ENCODE measurements around the gene YPEL2.

Gene YPEL2

DNA sequence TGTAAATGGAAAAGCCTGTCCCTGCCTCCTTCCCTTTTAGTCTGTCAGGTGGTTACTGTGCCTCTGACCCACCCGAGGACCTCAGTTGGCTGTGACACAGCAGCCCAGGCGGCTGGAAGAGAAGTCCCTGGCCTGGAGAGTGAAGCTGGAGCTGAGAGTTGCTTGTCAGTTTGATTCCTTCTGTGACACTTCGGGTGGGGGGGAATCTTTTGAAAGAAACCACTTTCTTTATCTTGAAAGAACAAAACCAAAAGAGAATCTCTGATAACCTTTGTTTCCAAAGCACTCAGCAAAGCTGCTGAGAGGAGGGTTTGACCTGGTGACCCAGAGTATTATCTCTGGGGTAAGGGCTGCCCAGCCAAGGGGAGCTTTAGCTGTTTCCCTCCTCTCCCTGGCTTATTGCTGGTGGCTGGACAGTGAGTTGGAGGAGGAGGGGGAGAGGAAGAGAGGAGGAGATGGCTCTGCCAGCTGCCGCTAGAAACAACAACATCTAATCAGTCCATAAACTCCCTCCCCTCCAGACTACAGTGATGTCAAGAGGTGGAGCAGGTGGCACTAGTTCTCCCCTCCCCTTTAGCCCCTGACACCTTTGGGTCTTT is 34.0 kb downstream of the YPEL2 start:
- no peaks in the 10 kb centered on the region for H3F3A ChIP-seq (ENCODE audit: control insufficient read depth, insufficient read depth)
- H3K27me3 ChIP-seq (ENCODE audit: control insufficient read depth, low read length) = no peaks in the 10 kb centered on the region
- H3K9me2 ChIP-seq (replicated peaks; ENCODE audit: control insufficient read depth, low read length) = no peaks in the 10 kb centered on the region
- H3K79me2 ChIP-seq (ENCODE audit: control insufficient read depth, low read length) = no peaks in the 10 kb centered on the region
- H3K4me1 ChIP-seq (ENCODE audit: control insufficient read depth, low read length) = peaks cover 55% of the 10 kb centered on the region
- peak overlapping the region; percentile 12 for H3K4me2 ChIP-seq (ENCODE audit: low read length)
- no peak overlapping the region for H3K4me3 ChIP-seq (ENCODE audit: low read length)
- no peaks in the 10 kb centered on the region for H3K9me3 ChIP-seq (ENCODE audit: control insufficient read depth, insufficient read depth, low read length)
- no peaks in the 10 kb centered on the region for H4K20me1 ChIP-seq (ENCODE audit: control insufficient read depth, insufficient read depth, low read depth, low read length)
- no peak for TF ChIP-seq EZH2phosphoT487 (IDR thresholded peaks at IDR 0.05; ENCODE audit: borderline replicate concordance, low read length)
- TF ChIP-seq, protein P1, sequence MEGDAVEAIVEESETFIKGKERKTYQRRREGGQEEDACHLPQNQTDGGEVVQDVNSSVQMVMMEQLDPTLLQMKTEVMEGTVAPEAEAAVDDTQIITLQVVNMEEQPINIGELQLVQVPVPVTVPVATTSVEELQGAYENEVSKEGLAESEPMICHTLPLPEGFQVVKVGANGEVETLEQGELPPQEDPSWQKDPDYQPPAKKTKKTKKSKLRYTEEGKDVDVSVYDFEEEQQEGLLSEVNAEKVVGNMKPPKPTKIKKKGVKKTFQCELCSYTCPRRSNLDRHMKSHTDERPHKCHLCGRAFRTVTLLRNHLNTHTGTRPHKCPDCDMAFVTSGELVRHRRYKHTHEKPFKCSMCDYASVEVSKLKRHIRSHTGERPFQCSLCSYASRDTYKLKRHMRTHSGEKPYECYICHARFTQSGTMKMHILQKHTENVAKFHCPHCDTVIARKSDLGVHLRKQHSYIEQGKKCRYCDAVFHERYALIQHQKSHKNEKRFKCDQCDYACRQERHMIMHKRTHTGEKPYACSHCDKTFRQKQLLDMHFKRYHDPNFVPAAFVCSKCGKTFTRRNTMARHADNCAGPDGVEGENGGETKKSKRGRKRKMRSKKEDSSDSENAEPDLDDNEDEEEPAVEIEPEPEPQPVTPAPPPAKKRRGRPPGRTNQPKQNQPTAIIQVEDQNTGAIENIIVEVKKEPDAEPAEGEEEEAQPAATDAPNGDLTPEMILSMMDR (IDR thresholded peaks at IDR 0.05; ENCODE audit: low read depth, low read length, poor library complexity, severe bottlenecking) = no peak
- no peaks in the 10 kb centered on the region for H3K36me3 ChIP-seq (ENCODE audit: control insufficient read depth, low read length)
- no peak overlapping the region for H3K27ac ChIP-seq (ENCODE audit: low read depth, low read length)

DNA sequence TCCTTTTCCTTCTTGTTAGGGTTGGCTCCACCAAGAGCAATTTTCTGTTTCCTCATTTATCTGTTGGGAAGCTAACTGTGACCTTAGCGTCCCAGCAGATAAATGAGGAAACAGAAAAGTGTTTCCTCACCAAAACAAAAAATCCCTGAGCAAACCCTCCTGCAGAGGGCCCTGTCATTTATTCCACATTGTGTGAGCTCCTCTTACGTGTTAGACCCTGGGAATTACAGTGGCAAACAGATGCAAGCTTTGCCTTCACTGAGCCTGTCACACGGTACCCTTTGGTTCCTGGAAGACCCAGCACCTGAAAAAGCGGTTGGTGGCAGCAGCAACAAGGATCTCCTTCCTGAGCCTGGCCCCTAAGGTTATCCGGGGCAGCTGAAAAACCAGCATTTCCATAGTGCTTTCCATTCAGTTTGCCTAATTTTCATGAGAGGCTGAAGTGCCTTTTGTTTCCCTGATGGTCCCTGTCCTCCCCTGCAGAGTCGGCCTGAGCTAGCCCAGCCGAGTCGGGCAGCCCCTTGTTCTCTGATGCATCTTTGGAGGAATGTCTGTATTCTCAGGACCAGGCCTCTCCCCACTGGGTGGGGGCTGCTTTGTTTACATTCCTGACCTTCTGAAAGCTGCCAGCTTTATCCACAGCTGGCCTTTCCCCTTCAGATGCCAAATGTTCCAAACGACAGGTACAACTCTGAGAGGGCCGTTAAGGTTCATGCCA is 34.7 kb downstream of the YPEL2 start:
- peaks cover 58% of the 10 kb centered on the region for H3K4me1 ChIP-seq (ENCODE audit: control insufficient read depth, low read length)
- no peaks in the 10 kb centered on the region for H3K27me3 ChIP-seq (ENCODE audit: control insufficient read depth, low read length)
- no peaks in the 10 kb centered on the region for H4K20me1 ChIP-seq (ENCODE audit: control insufficient read depth, insufficient read depth, low read depth, low read length)
- H3K4me2 ChIP-seq (ENCODE audit: low read length) = peak overlapping the region; percentile 12
- H3K9me2 ChIP-seq (replicated peaks; ENCODE audit: control insufficient read depth, low read length) = no peaks in the 10 kb centered on the region
- H3K79me2 ChIP-seq (ENCODE audit: control insufficient read depth, low read length) = no peaks in the 10 kb centered on the region
- H3K27ac ChIP-seq (ENCODE audit: low read depth, low read length) = no peak overlapping the region
- H3K9me3 ChIP-seq (ENCODE audit: control insufficient read depth, insufficient read depth, low read length) = no peaks in the 10 kb centered on the region
- H3K4me3 ChIP-seq (ENCODE audit: low read length) = no peak overlapping the region
- no peaks in the 10 kb centered on the region for H3K36me3 ChIP-seq (ENCODE audit: control insufficient read depth, low read length)
- TF ChIP-seq, protein P1 (IDR thresholded peaks at IDR 0.05; ENCODE audit: low read depth, low read length, poor library complexity, severe bottlenecking) = no peak
- no peak for TF ChIP-seq EZH2phosphoT487 (IDR thresholded peaks at IDR 0.05; ENCODE audit: borderline replicate concordance, low read length)
- H3F3A ChIP-seq (ENCODE audit: control insufficient read depth, insufficient read depth) = no peaks in the 10 kb centered on the region

DNA sequence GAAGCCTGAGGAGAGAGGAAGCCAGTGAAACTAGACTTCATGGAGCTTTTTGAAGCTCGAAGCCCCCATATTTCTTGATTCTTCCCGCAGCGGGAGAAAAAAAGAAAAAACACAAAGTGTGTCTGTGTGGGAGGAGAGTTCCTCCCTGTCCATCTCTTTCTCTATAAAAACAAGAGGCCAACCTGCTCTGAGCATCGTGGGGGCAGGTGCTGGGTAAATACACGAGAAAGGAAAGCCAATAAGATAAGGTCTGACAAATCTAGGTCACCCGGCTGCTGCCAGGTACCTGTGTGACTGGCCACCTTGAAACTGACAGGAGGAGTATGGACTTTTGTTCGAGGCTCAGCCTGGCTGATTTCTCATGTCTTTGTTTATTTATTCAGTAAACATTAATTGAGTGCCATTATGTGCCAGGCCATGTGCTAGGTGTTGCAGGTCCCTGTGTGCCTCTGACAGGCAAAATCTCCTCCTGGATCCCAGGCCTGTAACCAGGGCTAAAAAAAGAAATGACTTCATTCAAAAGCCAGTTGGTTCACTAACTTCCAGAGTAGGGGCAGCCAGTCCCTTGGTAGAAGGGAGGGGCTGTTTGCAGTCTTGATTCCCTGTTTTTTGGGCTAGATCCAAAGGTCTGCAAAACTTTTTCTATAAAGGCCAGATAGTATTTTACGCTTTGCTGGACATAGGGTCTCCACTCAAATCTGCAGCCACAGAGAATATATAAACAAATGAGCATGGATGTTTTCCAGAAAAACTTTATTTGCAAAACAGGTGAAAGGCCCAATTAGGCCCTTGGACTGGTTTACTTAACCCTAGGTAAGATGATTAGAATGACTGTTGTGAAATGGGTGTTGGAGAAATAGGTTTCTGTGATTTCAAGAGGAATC is 35.6 kb downstream of the YPEL2 start:
- no peaks in the 10 kb centered on the region for H3K27me3 ChIP-seq (ENCODE audit: control insufficient read depth, low read length)
- H3K4me2 ChIP-seq (ENCODE audit: low read length) = no peak overlapping the region
- no peaks in the 10 kb centered on the region for H3K9me3 ChIP-seq (ENCODE audit: control insufficient read depth, insufficient read depth, low read length)
- H3K27ac ChIP-seq (ENCODE audit: low read depth, low read length) = no peak overlapping the region
- no peaks in the 10 kb centered on the region for H3F3A ChIP-seq (ENCODE audit: control insufficient read depth, insufficient read depth)
- no peaks in the 10 kb centered on the region for H3K79me2 ChIP-seq (ENCODE audit: control insufficient read depth, low read length)
- no peaks in the 10 kb centered on the region for H3K36me3 ChIP-seq (ENCODE audit: control insufficient read depth, low read length)
- peaks cover 58% of the 10 kb centered on the region for H3K4me1 ChIP-seq (ENCODE audit: control insufficient read depth, low read length)
- TF ChIP-seq EZH2phosphoT487 (IDR thresholded peaks at IDR 0.05; ENCODE audit: borderline replicate concordance, low read length) = no peak
- TF ChIP-seq, protein P1 (IDR thresholded peaks at IDR 0.05; ENCODE audit: low read depth, low read length, poor library complexity, severe bottlenecking) = no peak
- no peaks in the 10 kb centered on the region for H3K9me2 ChIP-seq (replicated peaks; ENCODE audit: control insufficient read depth, low read length)
- no peak overlapping the region for H3K4me3 ChIP-seq (ENCODE audit: low read length)
- no peaks in the 10 kb centered on the region for H4K20me1 ChIP-seq (ENCODE audit: control insufficient read depth, insufficient read depth, low read depth, low read length)
